Measurements from ENCODE around the gene AMOTL1.

DNA sequence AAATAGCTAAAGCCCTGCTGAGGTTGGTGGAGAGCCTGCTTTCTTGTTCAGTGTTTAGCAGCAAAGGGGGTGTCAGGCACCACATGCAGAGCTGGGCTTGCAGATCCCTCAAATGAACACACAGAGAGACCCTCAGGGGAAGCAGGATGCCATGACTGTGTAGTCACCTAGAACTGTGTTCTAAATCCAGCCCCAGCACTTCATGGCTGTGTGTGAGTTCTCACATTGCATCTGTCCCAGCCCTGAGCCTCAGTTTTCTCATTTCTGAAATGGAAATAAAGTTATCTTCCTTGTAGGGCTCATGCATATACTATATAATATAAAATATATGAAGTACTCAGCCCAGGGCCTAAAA is 158.1 kb downstream of the AMOTL1 start:
- TF ChIP-seq, protein P1, sequence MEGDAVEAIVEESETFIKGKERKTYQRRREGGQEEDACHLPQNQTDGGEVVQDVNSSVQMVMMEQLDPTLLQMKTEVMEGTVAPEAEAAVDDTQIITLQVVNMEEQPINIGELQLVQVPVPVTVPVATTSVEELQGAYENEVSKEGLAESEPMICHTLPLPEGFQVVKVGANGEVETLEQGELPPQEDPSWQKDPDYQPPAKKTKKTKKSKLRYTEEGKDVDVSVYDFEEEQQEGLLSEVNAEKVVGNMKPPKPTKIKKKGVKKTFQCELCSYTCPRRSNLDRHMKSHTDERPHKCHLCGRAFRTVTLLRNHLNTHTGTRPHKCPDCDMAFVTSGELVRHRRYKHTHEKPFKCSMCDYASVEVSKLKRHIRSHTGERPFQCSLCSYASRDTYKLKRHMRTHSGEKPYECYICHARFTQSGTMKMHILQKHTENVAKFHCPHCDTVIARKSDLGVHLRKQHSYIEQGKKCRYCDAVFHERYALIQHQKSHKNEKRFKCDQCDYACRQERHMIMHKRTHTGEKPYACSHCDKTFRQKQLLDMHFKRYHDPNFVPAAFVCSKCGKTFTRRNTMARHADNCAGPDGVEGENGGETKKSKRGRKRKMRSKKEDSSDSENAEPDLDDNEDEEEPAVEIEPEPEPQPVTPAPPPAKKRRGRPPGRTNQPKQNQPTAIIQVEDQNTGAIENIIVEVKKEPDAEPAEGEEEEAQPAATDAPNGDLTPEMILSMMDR (conservative IDR thresholded peaks at IDR 0.05 in 1 of 2, IDR thresholded peaks at IDR 0.05 in 1 of 2; ENCODE audit: extremely low read depth in 1 of 2, insufficient read depth in 1 of 2, low read depth in 1 of 2, low read length in 2 of 2): no peak
- no peak for TF ChIP-seq EZH2 (IDR thresholded peaks at IDR 0.05; ENCODE audit: borderline replicate concordance, low read length)
